Hematopoietic multipotent progenitor cell treated with erythropoietin and hydrocortisone succinate and interleukin-3 and kit ligand, for 6 days (in vitro differentiated cells): ENCODE results near the gene BTBD8.

Experiments
- DNase-seq: peaks from one replicate; pipeline ENCODE4 v3.0.0-alpha.2; 2015

Gene BTBD8

DNA sequence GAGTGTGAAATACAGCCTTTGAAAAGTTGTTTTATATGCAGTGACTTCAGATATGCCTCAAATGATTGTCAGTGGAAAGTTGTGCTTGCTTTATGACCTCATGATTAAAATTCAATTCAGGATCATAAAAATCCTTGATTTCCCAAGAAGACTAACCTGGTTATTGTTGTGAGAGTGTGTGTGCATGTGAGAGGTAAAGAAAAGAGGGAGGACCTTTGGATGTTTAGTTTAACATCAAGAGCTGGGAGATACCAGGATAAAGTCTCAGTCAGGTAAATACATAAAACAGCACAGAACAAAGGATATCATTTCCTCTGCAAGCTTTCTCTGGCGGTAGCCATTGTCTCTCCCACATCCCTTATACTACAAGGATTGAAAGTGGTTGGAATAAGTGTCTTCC is 14.4 kb downstream of the BTBD8 start:
- no peak for DNase-seq

DNA sequence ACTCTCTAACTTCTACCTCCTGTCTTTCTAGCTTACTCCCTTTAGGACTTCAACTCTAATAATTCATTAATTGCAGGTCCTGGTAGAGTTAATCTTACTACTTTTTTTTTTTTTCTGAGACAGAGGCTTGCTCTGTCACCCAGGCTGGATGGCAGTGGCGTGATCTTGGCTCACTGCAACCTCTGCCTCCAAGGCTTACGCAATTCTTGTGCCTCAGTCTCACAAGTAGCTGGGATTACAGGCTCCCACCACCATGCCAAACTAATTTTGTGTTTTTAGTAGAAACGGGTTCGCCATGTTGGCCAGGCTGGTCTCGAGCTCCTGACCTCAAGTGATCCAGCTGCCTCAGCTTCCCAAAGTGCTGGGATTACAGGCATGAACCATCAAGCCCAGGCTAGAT is 15.7 kb downstream of the BTBD8 start:
- no peak for DNase-seq

DNA sequence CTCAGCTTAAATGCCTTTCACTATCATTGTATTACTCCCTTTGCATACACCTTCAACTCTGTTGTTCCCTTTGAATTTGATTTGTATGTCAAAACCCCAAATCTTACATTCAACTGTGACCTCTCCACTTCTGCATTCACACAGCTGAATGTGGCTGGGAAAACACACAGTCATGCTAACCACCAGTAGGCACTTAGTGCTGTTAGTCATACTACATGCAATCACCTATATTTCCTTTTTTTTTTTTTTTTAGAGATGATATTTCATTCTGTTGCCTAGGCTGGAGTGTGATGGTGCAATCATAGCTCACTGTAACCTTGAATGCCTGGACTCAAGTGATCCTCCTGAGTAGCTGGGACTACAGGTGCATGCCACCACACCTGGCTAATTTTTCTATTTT is 16.2 kb downstream of the BTBD8 start:
- DNase-seq, result peak; percentile 51

DNA sequence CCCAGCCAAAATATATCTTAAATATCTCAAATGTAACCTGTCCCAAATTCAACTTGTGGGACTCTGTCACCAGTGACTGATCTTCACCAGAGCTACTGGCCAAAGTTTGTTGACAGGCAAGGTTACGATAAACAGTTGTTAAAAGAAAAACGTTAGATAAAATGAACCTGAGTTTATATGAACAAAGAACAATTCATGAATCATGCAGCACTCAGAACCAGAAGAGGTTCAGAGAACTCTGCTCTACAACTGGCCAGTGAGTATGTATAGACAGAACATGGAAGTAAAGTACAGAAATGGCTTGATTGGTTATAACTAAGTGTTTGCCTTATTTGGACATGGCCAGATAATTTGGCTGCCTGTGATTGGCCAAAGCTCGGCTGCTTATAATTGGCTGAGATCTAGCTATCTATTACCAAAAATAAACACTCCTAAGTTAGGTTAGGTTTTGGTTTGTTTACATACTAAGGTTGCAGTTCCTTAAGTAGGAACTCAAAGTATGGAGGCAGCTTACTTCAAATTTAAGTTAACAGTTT is 25.5 kb downstream of the BTBD8 start:
- DNase-seq, result no peak

DNA sequence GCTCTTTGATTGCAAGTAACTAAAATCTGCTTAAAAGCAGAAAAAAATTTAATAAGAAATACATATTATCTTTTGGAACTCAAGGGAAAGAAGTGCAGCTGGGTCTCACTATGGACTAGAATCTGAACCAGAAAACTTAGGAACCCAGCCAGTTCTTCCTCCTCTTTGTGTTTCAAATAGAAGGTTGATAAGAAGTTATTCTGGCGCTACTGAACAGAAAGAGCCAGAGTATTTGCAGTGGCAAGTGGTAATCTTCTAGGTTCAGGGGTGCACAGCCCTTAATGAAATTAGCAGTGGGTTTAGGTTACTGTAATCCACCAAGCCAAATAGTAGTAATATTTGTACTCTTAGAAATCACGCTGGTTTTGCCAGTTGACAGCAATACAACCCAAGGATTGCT is 28.5 kb downstream of the BTBD8 start:
- no peak for DNase-seq

DNA sequence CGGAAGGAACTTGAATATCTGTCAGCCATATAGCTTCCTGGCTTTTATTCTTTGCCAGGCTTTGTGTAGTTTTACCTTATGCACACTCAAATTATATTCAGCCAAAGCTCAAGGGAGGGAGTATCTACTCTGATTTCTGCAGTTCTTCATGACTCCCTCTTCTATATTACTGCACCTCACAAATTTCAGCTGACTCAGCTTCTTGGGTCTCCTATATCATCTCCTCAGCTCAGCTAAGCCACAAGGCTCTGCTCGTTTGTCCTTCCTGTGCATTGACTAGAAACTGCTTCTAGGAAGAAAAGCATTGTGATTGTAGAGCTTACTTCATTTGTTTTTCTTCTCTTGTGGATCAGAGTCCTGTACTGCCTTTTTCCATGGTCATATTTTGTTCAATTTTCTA is 37.4 kb downstream of the BTBD8 start:
- DNase-seq, result peak; percentile 9

DNA sequence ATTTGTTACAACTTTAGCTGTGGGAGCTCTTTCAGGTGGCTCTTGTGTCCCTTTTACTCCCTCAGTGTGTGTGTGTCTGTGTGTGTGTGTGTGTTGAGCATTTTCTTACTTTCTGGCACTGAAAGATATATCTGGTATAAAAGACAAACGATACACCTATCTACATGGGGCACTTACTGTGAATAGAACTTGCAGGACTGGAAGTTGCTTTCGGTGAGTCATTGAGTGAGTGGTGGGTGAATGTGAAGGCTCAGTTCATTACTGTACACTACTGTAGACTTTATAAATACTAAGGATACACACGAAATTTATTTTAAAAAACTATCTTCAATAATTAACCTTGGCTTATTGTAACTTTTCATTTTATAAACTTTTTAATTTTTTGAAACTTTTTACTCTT is 38.7 kb downstream of the BTBD8 start:
- DNase-seq, result peak; percentile 22

DNA sequence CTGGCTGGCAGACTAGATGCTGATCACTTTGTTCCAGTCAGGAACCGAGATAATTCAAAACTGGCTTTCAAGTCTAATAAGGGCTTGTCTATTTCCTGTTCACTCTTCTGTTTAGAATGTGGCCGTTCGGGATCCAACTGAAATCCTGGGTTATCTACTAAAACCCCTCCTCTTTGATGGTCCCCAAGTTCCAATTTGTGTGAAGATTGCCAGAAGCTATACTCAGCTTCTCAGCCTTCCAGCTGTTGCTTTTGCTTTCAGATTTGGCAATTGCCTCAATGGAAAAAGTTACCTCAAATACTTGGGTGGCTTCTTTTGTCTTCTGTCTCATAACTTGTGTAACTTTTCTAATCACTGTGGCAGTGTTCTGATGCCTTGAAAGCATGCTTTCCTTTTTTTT is 43.7 kb downstream of the BTBD8 start:
- DNase-seq, result peak; percentile 69

DNA sequence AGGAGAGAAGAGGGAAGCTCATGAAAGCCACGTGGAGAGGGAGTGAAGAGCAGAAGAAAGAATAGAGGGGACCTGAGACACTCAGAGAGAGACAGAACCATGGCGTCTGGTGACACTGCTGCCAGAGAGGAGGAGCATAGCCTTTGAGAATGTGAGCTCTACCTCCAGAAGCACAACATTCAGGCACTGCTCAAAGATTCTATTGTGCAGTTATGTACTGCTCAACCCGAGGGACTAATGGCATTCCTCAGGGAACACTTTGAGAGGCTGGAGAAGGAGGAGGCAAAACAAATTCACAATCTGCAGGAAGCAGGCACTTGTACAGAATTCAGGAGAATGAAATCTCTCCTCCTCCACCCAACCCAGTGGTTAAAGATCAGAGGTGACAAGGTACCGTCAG is 45.1 kb downstream of the BTBD8 start:
- no peak for DNase-seq

DNA sequence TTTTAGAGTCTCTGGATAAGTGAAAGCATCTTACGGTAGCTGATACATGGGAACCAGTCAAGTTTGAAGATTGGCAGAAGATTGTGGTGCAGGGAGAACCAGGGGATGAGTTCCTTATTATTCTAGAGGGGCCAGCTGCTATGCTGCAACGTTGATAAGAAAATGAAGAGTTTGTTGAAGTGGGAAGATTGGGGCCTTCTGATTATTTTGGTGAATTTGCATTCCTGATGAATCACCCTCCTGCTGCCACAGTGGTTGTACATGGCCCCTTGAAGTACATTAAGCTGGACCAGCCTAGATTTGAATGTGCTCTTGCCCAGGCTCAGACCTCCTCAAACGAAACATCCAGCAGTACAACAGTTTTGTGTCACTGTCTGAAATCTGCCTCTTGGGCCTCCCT is 45.9 kb downstream of the BTBD8 start:
- DNase-seq, result peak; percentile 9

DNA sequence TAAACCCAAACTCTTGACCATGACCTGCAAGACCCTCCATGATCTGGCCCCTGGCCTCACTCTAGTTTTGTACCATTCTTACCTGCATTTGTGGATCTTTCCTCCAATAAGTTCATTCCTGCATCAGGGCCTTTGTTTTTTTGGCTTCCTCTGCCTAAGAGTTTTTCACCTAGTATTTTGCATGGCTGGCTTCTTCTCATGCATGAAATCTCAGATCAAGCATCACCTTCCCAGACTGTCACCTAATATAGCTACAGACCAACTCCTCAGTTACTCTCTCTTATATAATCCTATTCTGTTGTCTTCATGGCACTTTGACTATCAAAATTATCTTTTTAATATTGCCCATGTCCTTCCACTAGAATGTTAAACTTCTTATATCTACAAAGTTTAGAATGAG is 54.2 kb downstream of the BTBD8 start:
- no peak for DNase-seq

DNA sequence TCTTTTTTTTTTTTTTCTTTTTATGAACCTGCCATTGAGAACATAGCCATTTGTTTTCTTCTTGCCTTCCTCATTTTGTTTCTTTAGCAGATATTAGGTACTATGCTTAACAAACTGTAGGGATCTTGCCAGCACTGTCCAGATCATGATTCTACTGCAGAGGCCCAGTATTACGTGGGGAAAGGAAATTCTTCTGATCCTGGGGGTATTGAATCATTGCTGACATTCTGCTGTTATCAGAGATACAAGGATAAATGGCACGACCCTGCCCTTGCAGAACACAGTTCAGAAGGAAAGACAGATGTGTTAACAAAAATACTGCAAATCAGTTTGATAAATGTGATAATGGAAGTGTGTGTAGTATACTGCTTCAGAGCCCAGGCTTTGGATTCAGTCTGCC is 56.2 kb downstream of the BTBD8 start:
- no peak for DNase-seq

DNA sequence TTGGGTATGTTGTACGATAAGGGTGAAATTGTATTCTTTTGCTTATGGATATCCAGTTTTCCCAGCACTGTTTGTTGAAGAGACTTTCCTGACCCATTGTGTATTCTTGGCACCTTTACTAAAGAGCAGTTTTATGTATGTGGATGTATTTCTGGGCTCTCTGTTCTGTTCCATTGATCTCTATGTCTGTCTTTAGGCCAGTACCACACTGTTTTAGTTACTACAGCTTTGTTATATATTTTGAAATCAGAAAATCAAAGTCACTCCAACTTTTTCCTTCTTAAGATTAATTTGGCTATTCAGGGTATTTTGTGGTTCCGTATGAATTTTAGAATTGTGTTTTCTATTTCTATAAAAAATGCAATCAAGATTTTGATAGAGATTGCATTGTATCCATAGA is 74.8 kb downstream of the BTBD8 start:
- DNase-seq, result no peak

DNA sequence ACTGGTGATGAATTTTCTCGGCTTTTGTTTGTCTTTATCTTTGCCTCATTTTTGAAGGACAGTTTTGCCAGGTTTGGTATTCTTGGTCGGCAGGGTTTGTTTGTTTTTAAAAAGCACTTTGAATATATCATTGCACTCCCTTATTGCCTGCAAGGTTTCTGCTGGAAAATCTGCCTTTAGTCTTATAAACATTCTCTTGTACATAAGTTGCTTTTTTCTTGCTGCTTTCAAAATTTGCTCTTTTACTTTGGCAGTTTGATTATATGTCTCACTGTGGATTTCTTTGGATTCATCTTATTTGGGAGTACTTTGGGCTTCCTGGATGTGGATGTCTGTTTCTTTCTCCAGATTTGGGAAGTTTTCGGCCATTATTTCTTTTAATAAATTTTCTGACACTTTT is 79.4 kb downstream of the BTBD8 start:
- no peak for DNase-seq

DNA sequence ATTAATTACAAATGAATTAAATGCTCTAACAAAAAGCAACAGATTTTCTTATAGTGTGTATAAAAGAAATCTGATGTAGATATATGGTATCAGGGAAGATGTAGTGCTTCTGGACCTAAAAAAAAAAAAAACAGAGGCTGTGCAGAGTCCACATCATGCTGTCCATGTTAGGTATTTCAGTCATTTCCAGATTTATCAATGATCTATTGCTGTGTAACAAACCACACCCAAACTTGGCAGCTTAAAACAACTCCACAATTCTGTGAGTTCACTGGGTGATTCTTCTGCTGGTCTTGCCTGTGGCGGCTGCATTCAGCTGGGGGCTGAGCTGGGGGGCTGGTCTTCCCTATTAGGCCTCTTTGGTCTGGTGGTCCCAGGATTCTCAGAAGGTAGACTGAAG is 85.2 kb downstream of the BTBD8 start:
- peak; percentile 12 for DNase-seq

DNA sequence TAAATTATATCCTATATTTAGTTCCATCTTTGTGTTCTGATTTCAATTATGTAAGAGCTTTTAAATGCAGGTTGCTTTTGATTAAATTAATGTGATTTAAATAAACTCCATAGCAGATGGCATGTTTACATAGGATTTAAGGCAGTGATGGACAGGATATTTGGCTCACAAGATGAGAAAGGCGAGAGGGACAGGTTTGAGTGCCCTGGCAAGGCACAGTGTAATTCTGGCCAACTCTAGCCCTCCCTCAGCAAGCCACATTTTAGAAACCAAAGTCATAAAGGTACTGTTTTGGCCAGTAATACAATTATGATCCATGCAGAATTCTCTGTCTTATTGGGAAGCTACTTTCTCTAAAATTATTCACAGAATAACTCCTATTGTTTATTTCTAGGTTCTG is 87.0 kb downstream of the BTBD8 start:
- no peak for DNase-seq

DNA sequence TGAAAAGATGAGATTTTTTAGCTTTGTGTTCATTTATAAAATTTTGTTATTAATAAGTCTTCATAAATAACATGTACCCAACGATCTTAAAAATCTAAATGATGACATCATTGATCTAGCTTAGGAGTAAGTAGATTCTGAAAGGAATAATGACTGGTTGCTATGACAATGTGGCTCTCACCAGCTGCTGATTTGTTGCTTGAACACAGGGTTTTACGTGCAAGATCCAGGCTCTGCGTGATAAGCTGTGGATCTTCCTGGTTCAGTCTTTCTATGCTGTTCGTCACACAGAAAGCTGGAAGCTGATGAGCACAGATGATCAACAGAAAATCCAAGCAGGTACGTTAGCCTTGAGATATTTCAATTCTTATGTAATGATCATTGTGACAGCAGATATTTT is 88.5 kb downstream of the BTBD8 start:
- DNase-seq, result no peak

DNA sequence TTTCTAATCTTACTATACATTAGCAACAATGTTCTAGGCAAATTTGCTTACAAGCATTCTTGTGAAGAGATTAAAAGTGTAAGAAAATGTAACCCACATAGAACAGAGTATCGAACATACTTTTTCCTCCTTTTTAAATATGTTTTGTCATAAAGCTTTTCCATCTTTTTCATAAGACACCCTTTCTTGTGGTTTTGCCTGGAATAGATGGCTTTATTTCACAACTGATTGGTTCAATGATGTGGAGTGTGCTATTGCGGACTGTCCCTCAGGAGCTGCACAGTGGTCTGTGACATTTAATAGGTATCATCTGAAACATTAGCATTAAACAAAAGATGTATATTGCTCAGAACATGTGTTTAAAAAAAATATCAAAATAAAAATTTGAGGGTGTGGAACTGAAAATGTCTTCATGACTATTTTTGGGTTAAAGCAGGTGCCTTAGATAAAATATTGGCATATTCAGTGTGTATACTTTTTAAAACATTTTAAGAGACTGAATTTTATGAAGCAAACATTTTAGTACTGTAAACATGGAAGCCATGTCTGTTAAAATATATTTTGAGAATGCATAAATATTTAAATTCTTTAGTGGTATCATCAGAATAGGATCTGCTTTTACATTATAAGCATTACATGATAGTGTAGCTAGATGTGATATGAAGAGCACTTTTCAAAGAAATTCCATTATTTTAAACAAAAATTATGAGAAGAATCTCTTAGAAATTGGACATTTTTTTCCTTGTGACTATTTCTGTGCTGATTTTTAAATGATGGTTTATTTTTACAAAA is 89.3 kb downstream of the BTBD8 start:
- no peak for DNase-seq

DNA sequence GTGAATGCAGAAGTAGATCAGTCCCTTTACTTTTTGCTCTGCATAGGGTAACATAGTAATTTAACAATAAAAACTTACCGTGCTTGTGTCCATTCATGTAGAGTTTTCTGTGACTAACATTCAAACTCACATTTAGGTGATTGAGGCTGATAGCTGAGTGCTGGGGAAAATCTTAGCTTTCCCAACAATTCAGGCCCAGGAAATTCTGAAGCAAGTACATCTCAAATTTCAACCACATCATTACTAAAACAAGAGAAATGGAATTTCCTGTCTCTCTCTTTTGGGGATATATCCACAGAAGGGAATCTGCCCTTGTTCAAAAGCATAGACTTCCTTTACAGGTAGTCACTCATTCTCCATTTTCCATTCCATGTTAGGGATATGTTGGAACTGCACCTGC is 104.5 kb downstream of the BTBD8 start:
- DNase-seq, result no peak

DNA sequence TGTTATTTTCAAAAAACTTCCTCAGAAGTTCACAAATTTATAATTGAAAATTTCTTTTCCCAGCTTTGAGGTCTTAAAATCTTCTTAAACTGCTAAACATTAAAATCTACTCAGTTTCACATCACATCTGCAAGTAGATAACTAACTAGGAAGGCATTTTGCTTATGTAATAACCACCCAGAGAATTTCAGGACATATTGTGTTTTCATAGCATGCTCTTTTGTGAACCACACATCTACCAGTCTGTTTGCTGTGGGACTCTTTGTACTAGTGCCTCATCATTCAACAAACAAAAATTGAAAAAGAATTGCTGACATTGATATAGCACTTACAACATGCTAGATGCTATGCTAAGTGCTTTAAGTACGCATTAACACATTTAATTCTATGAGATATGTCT is 105.9 kb downstream of the BTBD8 start:
- DNase-seq, result no peak

DNA sequence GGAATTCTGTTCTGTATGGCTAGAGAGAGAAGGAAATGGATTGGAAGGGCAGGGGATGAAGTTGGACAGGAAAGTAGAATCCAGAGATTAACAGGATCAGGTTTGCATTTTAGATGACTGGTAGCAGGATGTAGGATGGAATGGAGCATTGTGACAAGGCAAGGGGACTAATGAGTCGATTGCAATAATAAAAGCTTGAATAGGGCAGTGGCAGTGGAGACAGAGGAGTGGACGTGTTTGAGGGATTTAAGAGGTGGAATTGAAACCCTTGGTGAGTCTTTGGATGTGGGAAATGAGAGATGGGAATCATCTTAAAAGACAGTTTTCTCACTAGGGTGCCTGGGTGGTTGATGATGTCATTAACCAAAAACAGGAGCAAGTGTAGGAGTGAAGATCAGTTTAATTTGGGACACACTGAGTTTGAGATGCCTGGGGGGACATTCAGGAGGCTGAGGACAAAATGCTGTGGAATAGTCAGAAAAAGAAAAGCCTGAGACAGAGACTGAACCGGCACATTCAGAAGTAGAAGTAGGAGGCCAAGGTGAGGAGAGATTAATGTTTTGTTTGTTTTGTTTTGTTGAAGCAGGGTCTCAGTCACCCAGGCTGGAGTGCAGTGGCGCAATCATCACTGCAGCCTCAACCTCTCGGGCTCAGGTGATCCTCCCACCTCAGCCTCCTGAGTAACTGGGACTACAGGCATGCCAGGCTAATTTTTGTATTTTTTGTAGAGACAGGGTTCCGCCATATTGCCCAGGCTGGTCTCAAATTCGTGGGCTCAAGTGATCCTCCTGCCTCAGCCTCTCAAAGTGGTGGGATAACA is 108.5 kb downstream of the BTBD8 start:
- no peak for DNase-seq

DNA sequence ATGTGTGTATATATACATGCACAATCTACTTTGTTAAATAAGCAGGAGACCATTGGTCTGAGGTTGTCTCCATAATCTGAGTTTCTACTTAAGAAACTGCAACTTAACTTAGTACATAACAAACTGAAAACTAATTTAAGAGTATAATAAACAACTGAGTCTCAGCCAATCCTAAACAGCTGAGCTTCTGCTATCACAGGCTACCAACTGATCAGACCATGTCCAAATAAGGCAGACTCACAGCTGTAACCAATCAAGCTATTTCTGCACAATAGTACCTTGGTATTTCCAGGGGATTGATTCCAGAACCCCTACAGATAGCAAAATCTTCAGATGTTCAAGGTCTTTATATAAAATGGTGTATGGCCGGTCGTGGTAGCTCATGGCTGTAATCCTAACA is 111.6 kb downstream of the BTBD8 start:
- no peak for DNase-seq

DNA sequence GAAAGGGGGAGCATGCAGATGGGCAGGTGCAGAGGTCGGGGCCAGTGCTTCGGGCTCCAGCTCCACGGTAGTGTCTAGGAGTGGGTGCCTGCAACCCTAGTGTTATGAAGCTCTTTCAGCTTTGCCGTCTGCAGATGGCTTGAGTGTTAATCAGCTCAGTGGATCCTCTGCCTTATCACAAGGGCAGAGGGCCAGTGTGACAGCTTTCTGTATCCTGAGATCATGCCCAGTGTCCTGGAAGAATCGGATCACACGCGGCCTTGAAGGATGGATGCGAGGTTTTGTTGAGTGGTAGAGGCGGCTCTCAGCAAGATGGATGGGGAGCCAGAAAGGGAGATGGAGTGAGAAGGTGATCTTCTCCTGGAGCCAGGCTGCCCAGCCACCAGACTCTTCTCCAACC is 112.1 kb downstream of the BTBD8 start:
- no peak for DNase-seq

DNA sequence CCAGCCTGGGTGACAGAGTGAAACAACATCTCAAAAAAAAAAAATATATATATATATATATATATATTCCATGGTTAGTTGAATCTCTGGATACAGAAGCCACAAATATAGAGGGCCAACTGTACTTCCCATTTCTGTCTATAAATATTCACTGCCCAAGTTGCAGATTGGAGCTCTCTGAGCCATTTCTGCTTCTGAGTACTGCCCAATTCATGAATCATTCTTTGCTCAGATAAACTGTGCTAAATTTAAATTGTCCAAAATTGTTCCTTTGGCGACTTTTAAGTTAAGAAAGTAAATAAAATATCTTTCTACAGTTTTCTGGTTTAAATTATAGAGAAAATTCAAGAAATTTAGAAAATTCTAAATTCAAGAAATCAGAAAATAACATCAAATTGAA is 114.4 kb downstream of the BTBD8 start:
- no peak for DNase-seq
